Measurements from ENCODE around the gene TSPY8. TPM values are rescaled to one million over a fixed set of nuclear protein-coding genes. Genes with fewer than 3 reads are reported as not detected.

The TSPY8 gene
- polyA plus RNA-seq, 1 of the 3 experiments (the other 2 are of a cell fraction) = not detected

Small RNAs within 50 kb of the gene (small RNA-seq; reads per million reads assigned to genes)
- 0 reads per million in 7 experiments for gene AC006158.1

Other genes starting within 250 kb of the TSPY8 start
- gene TSPY4, start 20.3 kb upstream of the TSPY8 start, polyA plus RNA-seq (2012; rRNA removed) = not detected in 2 replicates
- not detected in 2 replicates for gene TSPY3, start 40.6 kb downstream of the TSPY8 start, polyA plus RNA-seq (2012; rRNA removed)
- gene TSPY1, start 109.2 kb downstream of the TSPY8 start, polyA plus RNA-seq (2012; rRNA removed) = not detected in 2 replicates
- not detected in 2 replicates for gene TSPY9, start 129.5 kb downstream of the TSPY8 start, polyA plus RNA-seq (2012; rRNA removed)
- gene TSPY10, start 170.1 kb downstream of the TSPY8 start, polyA plus RNA-seq (2012; rRNA removed) = not detected in 2 replicates

Measured in SK-N-SH (cell line).